ENCODE measurements around the gene ST8SIA5.
A peak's percentile ranks its signal among the peaks of the same experiment; 100 is the strongest.

ST8SIA5 gene

DNA sequence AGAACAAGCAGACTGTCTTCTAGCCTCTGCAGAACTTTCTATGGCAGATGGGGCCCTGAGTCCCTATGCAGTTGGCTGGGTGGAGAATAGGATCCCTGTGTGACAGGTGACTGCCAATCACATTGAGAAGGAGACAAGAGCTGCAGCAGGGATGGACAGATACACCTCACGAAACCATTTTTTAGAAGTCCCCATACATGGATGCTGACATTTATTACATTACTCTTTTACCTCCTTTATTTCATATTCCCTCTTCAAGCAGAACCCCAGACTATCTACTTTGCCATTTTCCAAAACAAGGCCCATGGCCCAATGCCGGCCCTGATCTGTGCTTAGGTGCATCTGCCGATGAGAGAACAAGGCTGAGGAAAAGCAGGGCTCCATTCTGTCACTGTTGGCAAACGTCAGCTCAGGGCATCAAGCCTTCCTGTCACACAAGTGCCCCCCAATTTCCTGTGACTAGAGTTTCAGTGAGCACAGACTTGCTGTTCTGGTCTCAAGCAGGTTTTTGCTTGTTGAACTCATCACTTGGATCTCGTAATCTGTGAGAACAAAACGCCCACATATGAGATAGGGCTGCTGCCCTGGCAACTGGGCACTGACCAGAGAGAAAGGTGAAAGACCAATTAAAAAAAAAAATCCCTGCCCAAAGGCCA is 135.6 kb downstream of the ST8SIA5 start:
- DNase-seq, result no peak
- H3K9me3 Mint-ChIP-seq, result no peaks in the 10 kb centered on the region
- H3K4me3 Mint-ChIP-seq, result peak overlapping the region in 1 of 2 donors; percentile 59
- H3K36me3 Mint-ChIP-seq (ENCODE audit: insufficient read depth), result no peaks in the 10 kb centered on the region
- peak overlapping the region in 1 of 2 donors; percentile 92 for H3K27ac Mint-ChIP-seq
- peaks cover 6 to 37% of the 10 kb centered on the region in 2 donors for H3K27me3 Mint-ChIP-seq
- H3K4me1 Mint-ChIP-seq (ENCODE audit: low read depth in 2 of 2), result peaks cover 16 to 35% of the 10 kb centered on the region in 2 donors
- ATAC-seq (replicated peaks), result no peak

- Mint-ChIP-seq H3K27me3 (peaks cover 2 to 33% of the 10 kb centered on the region in 2 donors), H3K27ac (no peak overlapping the region), H3K36me3 (ENCODE audit: insufficient read depth) (no peaks in the 10 kb centered on the region), H3K4me3 (no peak overlapping the region), H3K9me3 (no peaks in the 10 kb centered on the region), H3K4me1 (ENCODE audit: low read depth in 2 of 2) (peaks cover 15 to 32% of the 10 kb centered on the region in 2 donors)
- no peak for DNase-seq
- no peak for ATAC-seq (replicated peaks)
Observed at GRCh38 chr18:46619559-46619958, 137.3 kb downstream of the ST8SIA5 start.

Data from effector memory CD8-positive, alpha-beta T cell (primary cell).